Calu3 (cell line): ENCODE results near the gene CBFA2T2. TPM values are rescaled to one million over a fixed set of nuclear protein-coding genes. Genes with fewer than 3 reads are reported as not detected.
"Not testable (repeated sequence)": the region's sequence is repeated elsewhere in the genome, so short reads cannot be mapped to it uniquely, and the experiment has no call there.

ENCODE experiments used
- Bru-seq: library from RNA; stranded (reverse); fragments of 400-500 nt; gene quantifications from one replicate; lab custom pipeline; 2021; lab: Mats Ljungman, UMichigan
- BruChase-seq, 2 experiments: library from RNA; stranded (reverse); fragments of 400-500 nt; gene quantifications; one replicate each; lab custom pipeline; 2021; lab: Mats Ljungman, UMichigan
- BruUV-seq: library from RNA; stranded (reverse); fragments of 400-500 nt; replicated peaks from 2 replicates; lab custom pipeline; 2021; lab: Mats Ljungman, UMichigan
- CTCF ChIA-PET: fragments of 300-600 bp; sonication (Branson Sonifier 250); formaldehyde crosslinking; loops from one replicate; lab custom pipeline; 2022; ENCODE audit warnings: antibody characterized with exemption; lab: Charles Lee
- DNase-seq: peaks from one replicate; pipeline ENCODE4 v3.0.0; 2022
- H3K27ac Mint-ChIP-seq: one replicate; pipeline ENCODE4 v1.8.0; 2022; ENCODE audit warnings: mixed read lengths; ENCODE audit not compliant: unreplicated experiment
- H3K27me3 Mint-ChIP-seq: one replicate; pipeline ENCODE4 v1.8.0; 2022; ENCODE audit warnings: mixed read lengths; ENCODE audit not compliant: unreplicated experiment
- H3K36me3 Mint-ChIP-seq: one replicate; pipeline ENCODE4 v1.8.0; 2022; ENCODE audit warnings: mild to moderate bottlenecking, moderate library complexity, mixed read lengths; ENCODE audit not compliant: insufficient read depth, unreplicated experiment
- H3K4me1 Mint-ChIP-seq: one replicate; pipeline ENCODE4 v1.8.0; 2022; ENCODE audit warnings: mild to moderate bottlenecking, low read depth, mixed read lengths; ENCODE audit not compliant: unreplicated experiment
- H3K4me3 Mint-ChIP-seq: one replicate; pipeline ENCODE4 v1.8.0; 2022; ENCODE audit warnings: mild to moderate bottlenecking, low read depth, moderate library complexity, mixed read lengths; ENCODE audit not compliant: unreplicated experiment
- H3K9me3 Mint-ChIP-seq: one replicate; pipeline ENCODE4 v1.8.0; 2022; ENCODE audit warnings: low read depth, mixed read lengths; ENCODE audit not compliant: unreplicated experiment
- intact Hi-C: fragments of 100-400 bp; cut with micrococcal nuclease; formaldehyde crosslinking; loops from one replicate; pipeline ENCODE4 v1.10.0; 2022; ENCODE audit not compliant: unreplicated experiment
- long read RNA-seq: library from polyadenylated mRNA; stranded (forward); transcript quantifications from one replicate; pipeline ENCODE4 v2.0.0, GENCODE V29; 2022
- total RNA-seq: library from RNA; stranded (reverse); gene quantifications from 2 replicates; pipeline ENCODE4 v1.2.3, GENCODE V29; 2022
- TF ChIP-seq, protein P1 (sequence below): fragments of 200-600 bp; IDR thresholded peaks from one replicate; pipeline ENCODE4 v1.8.0; 2022; ENCODE audit warnings: antibody characterized with exemption; ENCODE audit not compliant: unreplicated experiment

The CBFA2T2 gene
- total RNA-seq, result 17.8 and 20.5 TPM in 2 replicates
- percentile 80 among the genes with signal in this experiment for Bru-seq, nascent RNA
- percentile 80 among the genes with signal in this experiment for BruChase-seq, experiment 1, labeled RNA remaining after a 6-hour chase
- percentile 80 among the genes with signal in this experiment for BruChase-seq, experiment 2, labeled RNA remaining after a 2-hour chase
- long read RNA-seq, partial matches to known transcripts, result 10 of 32 reads
- long read RNA-seq, other reads (novel, unspliced or antisense), result 18 of 32 reads

GRCh38 chr20:33490023-33490933 lies at the start of gene CBFA2T2:
CBFA2T2 (plus strand) TSS chr20:33490096; CDS start chr20:33490268, 172 bp downstream.
- no peak for DNase-seq
- TF ChIP-seq, protein P1, sequence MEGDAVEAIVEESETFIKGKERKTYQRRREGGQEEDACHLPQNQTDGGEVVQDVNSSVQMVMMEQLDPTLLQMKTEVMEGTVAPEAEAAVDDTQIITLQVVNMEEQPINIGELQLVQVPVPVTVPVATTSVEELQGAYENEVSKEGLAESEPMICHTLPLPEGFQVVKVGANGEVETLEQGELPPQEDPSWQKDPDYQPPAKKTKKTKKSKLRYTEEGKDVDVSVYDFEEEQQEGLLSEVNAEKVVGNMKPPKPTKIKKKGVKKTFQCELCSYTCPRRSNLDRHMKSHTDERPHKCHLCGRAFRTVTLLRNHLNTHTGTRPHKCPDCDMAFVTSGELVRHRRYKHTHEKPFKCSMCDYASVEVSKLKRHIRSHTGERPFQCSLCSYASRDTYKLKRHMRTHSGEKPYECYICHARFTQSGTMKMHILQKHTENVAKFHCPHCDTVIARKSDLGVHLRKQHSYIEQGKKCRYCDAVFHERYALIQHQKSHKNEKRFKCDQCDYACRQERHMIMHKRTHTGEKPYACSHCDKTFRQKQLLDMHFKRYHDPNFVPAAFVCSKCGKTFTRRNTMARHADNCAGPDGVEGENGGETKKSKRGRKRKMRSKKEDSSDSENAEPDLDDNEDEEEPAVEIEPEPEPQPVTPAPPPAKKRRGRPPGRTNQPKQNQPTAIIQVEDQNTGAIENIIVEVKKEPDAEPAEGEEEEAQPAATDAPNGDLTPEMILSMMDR, result no peak
- no TSS peak for BruUV-seq
- CTCF ChIA-PET, result interaction anchor here (0.6 to 1.8 kb wide), 13 partner anchors 11 to 379 kb away, joined by 3 to 9 read pairs (median 4); partner anchors contain the start of gene ACTL10
- H3K4me1 Mint-ChIP-seq, result no peaks in the 10 kb centered on the region
- no peaks in the 10 kb centered on the region for H3K9me3 Mint-ChIP-seq
- intact Hi-C loops, result no loop called here
- peak within 1 kb of the TSS; percentile 66 for H3K27ac Mint-ChIP-seq
- H3K27me3 Mint-ChIP-seq, result no peaks in the 10 kb centered on the region
- peak within 1 kb of the TSS; percentile 80 for H3K4me3 Mint-ChIP-seq
- peaks cover 16% of the 10 kb centered on the region for H3K36me3 Mint-ChIP-seq

DNA sequence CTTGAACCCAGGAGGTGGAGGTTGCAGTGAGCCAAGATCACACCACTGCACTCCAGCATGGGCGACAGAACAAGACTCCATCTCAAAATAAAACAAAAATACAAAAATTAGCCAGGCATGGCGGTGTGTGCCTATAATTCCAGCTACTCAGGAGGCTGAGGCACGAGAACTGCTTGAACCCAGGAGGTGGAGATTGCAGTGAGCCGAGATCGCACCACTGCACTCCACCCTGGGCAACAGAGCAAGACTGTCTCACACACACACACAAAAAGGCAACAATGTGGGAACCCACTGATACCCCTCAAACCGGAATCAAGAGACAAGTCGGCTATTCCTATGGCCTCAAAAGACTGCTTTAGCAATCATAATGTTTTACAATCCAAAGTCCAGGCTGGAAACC lies 49.3 kb upstream of the CBFA2T2 start:
- CTCF ChIA-PET, DNase-seq, BruUV-seq, H3K27ac Mint-ChIP-seq, H3K27me3 Mint-ChIP-seq, H3K9me3 Mint-ChIP-seq, H3K4me3 Mint-ChIP-seq, intact Hi-C loops: not testable (repeated sequence)
- H3K4me1 Mint-ChIP-seq, result peaks cover 16% of the 10 kb centered on the region
- H3K36me3 Mint-ChIP-seq, result peaks cover 20% of the 10 kb centered on the region

GRCh38 chr20:33441142-33441955 lies 48.5 kb upstream of the CBFA2T2 start:
- no peaks in the 10 kb centered on the region for H3K27me3 Mint-ChIP-seq
- no TSS peak for BruUV-seq
- no peak overlapping the region for H3K4me3 Mint-ChIP-seq
- no peaks in the 10 kb centered on the region for H3K9me3 Mint-ChIP-seq
- TF ChIP-seq, protein P1, result no peak
- CTCF ChIA-PET, result interaction anchor here (0.5 to 1.9 kb wide), 2 partner anchors 10 to 867 kb away, joined by 4 to 5 read pairs; no protein-coding TSS in a partner anchor
- no peak for DNase-seq
- intact Hi-C loops, result no loop called here
- H3K4me1 Mint-ChIP-seq, result peaks cover 16% of the 10 kb centered on the region
- peaks cover 20% of the 10 kb centered on the region for H3K36me3 Mint-ChIP-seq
- no peak overlapping the region for H3K27ac Mint-ChIP-seq

- peaks cover 16% of the 10 kb centered on the region for H3K4me1 Mint-ChIP-seq
- H3K27me3 Mint-ChIP-seq, result no peaks in the 10 kb centered on the region
- H3K36me3 Mint-ChIP-seq, result peaks cover 20% of the 10 kb centered on the region
- intact Hi-C loops, result no loop called here
- no peak overlapping the region for H3K27ac Mint-ChIP-seq
- no peak for DNase-seq
- CTCF ChIA-PET, result interaction anchor here (0.5 to 1.9 kb wide), 3 partner anchors 11 to 866 kb away, joined by 4 to 5 read pairs (median 4); no protein-coding TSS in a partner anchor
- BruUV-seq, result no TSS peak
- H3K4me3 Mint-ChIP-seq, result peak overlapping the region; percentile 92
- TF ChIP-seq, protein P1, result no peak
- H3K9me3 Mint-ChIP-seq, result no peaks in the 10 kb centered on the region
Measured at GRCh38 chr20:33442136-33443005, 47.5 kb upstream of the CBFA2T2 start.
